OCI-LY1 (cell line): ENCODE measurements around the gene ZNF212.

Experiments used
- H2AFZ ChIP-seq: fragments of 200-600 bp; sonication (generic), shearing (Covaris generic); 2 replicates; pipeline ENCODE4 v1.6.0; 2014; ENCODE audit warnings: antibody characterized with exemption, mild to moderate bottlenecking, low read length
- H3F3A ChIP-seq: fragments of 200-600 bp; sonication (generic), shearing (Covaris generic); 2 replicates; pipeline ENCODE4 v1.6.0; 2014; ENCODE audit warnings: mild to moderate bottlenecking, antibody characterized with exemption, low read length, moderate library complexity; ENCODE audit not compliant: insufficient read depth
- H3K27ac ChIP-seq: fragments of 200-600 bp; sonication (generic); 2 replicates; pipeline ENCODE4 v1.5.1; 2014; ENCODE audit warnings: low read length, mixed run types, mild to moderate bottlenecking, low read depth; ENCODE audit not compliant: poor library complexity, severe bottlenecking
- H3K27me3 ChIP-seq: fragments of 200-600 bp; sonication (generic); 2 replicates; pipeline ENCODE4 v1.6.0; 2014; ENCODE audit warnings: antibody characterized with exemption, mild to moderate bottlenecking, low read length, moderate library complexity; ENCODE audit not compliant: insufficient read depth
- H3K36me3 ChIP-seq: fragments of 200-600 bp; sonication (generic); 2 replicates; pipeline ENCODE4 v1.6.1; 2014; ENCODE audit warnings: mild to moderate bottlenecking, antibody characterized with exemption, low read length, moderate library complexity, mixed read lengths; ENCODE audit not compliant: insufficient read depth
- H3K4me1 ChIP-seq: fragments of 200-600 bp; sonication (generic); 2 replicates; pipeline ENCODE4 v1.5.1; 2014; ENCODE audit warnings: mild to moderate bottlenecking, low read length, moderate library complexity; ENCODE audit not compliant: insufficient read depth, severe bottlenecking
- H3K4me2 ChIP-seq: fragments of 200-600 bp; sonication (generic), shearing (Covaris generic); 2 replicates; pipeline ENCODE4 v1.6.1; 2014; ENCODE audit warnings: low read length
- H3K4me3 ChIP-seq: fragments of 200-600 bp; sonication (generic); 2 replicates; pipeline ENCODE4 v1.5.1; 2014; ENCODE audit warnings: low read length, low read depth, mild to moderate bottlenecking, mixed read lengths; ENCODE audit not compliant: poor library complexity, severe bottlenecking
- H3K79me2 ChIP-seq: fragments of 200-600 bp; shearing (Covaris generic); 2 replicates; pipeline ENCODE4 v1.6.1; 2016; ENCODE audit warnings: mixed run types, low read length, mixed read lengths; ENCODE audit not compliant: insufficient read depth
- H3K9ac ChIP-seq: fragments of 200-600 bp; sonication (generic), shearing (Covaris generic); 2 replicates; pipeline ENCODE4 v1.6.1; 2014; ENCODE audit warnings: mild to moderate bottlenecking, low read length, mixed read lengths
- H3K9me2 ChIP-seq: fragments of 200-600 bp; sonication (generic), shearing (Covaris generic); 2 replicates; pipeline ENCODE4 v1.6.1; 2014; ENCODE audit warnings: low read depth, mild to moderate bottlenecking, low read length, mixed read lengths
- H3K9me3 ChIP-seq: fragments of 200-600 bp; shearing (Covaris generic); 2 replicates; pipeline ENCODE4 v1.6.1; 2014; ENCODE audit warnings: low read length, mixed read lengths
- H4K20me1 ChIP-seq: fragments of 200-600 bp; sonication (generic), shearing (Covaris generic); 2 replicates; pipeline ENCODE4 v1.6.0; 2016; ENCODE audit warnings: mild to moderate bottlenecking, low read length; ENCODE audit not compliant: insufficient read depth
- CTCF ChIP-seq: fragments of 200-600 bp; sonication (generic), shearing (Covaris generic); IDR thresholded peaks from 2 replicates; pipeline ENCODE4 v1.5.1; 2017; ENCODE audit warnings: mild to moderate bottlenecking, antibody characterized with exemption, low read length, moderate library complexity, mixed read lengths
- EZH2 ChIP-seq: fragments of 200-600 bp; sonication (generic), shearing (Covaris generic); IDR thresholded peaks from 2 replicates; pipeline ENCODE4 v1.8.0; 2017; ENCODE audit warnings: borderline replicate concordance, mixed run types, mild to moderate bottlenecking, antibody characterized with exemption, low read length, moderate library complexity, mixed read lengths

ZNF212 gene

GRCh38 chr7:149282331-149282655, 42.8 kb downstream of the ZNF212 start:
- Histone ChIP-seq H3K4me1 (peaks cover 34% of the 10 kb centered on the region), H3K36me3 (peaks cover 38% of the 10 kb centered on the region), H3K9me3 (no peaks in the 10 kb centered on the region), H4K20me1 (no peaks in the 10 kb centered on the region), H3K4me3 (no peak overlapping the region), H3F3A (no peaks in the 10 kb centered on the region), H3K79me2 (no peaks in the 10 kb centered on the region), H3K4me2 (no peak overlapping the region), H3K27me3 (no peaks in the 10 kb centered on the region), H3K9ac (no peak overlapping the region), H3K9me2 (no peaks in the 10 kb centered on the region), H2AFZ (no peak overlapping the region), H3K27ac (peak overlapping the region; percentile 26)
- TF ChIP-seq EZH2 (no peak), CTCF (no peak)

GRCh38 chr7:149283321-149283720, 43.9 kb downstream of the ZNF212 start:
- no peak overlapping the region for H2AFZ ChIP-seq
- H3K4me2 ChIP-seq: no peak overlapping the region
- no peaks in the 10 kb centered on the region for H3K27me3 ChIP-seq
- no peak overlapping the region for H3K4me3 ChIP-seq
- H3F3A ChIP-seq: no peaks in the 10 kb centered on the region
- H3K79me2 ChIP-seq: no peaks in the 10 kb centered on the region
- H3K4me1 ChIP-seq: peaks cover 34% of the 10 kb centered on the region
- H3K36me3 ChIP-seq: peaks cover 27% of the 10 kb centered on the region
- H3K9me3 ChIP-seq: no peaks in the 10 kb centered on the region
- H3K9me2 ChIP-seq: no peaks in the 10 kb centered on the region
- no peak overlapping the region for H3K9ac ChIP-seq
- TF ChIP-seq CTCF: no peak
- no peak for TF ChIP-seq EZH2
- H3K27ac ChIP-seq: peak overlapping the region; percentile 78
- H4K20me1 ChIP-seq: no peaks in the 10 kb centered on the region

- H3K9ac ChIP-seq: peak overlapping the region; percentile 21; the same call in 1 of the 2 replicates
- no peaks in the 10 kb centered on the region for H3F3A ChIP-seq
- H3K79me2 ChIP-seq: no peaks in the 10 kb centered on the region
- TF ChIP-seq EZH2 (no peak), CTCF (no peak)
- H3K9me3 ChIP-seq: no peaks in the 10 kb centered on the region
- peaks cover 34% of the 10 kb centered on the region for H3K4me1 ChIP-seq
- no peaks in the 10 kb centered on the region for H3K9me2 ChIP-seq
- no peaks in the 10 kb centered on the region for H4K20me1 ChIP-seq
- peak overlapping the region; percentile 38 for H3K4me3 ChIP-seq
- H3K36me3 ChIP-seq: peaks cover 18% of the 10 kb centered on the region
- H3K27me3 ChIP-seq: no peaks in the 10 kb centered on the region
- no peak overlapping the region for H2AFZ ChIP-seq
- peak overlapping the region; percentile 78 for H3K27ac ChIP-seq
- H3K4me2 ChIP-seq: peak overlapping the region; percentile 82
Measured at GRCh38 chr7:149284343-149284742, 44.9 kb downstream of the ZNF212 start.
